GM12874 (cell line): Measurements from ENCODE around the gene ISOC2.

Source experiments
- CTCF ChIP-seq: IDR thresholded peaks from 2 replicates; pipeline ENCODE4 v1.5.1; 2011; ENCODE audit warnings: low read depth, mild to moderate bottlenecking, control low read depth, low read length, moderate library complexity; ENCODE audit not compliant: insufficient read depth

Gene ISOC2

DNA sequence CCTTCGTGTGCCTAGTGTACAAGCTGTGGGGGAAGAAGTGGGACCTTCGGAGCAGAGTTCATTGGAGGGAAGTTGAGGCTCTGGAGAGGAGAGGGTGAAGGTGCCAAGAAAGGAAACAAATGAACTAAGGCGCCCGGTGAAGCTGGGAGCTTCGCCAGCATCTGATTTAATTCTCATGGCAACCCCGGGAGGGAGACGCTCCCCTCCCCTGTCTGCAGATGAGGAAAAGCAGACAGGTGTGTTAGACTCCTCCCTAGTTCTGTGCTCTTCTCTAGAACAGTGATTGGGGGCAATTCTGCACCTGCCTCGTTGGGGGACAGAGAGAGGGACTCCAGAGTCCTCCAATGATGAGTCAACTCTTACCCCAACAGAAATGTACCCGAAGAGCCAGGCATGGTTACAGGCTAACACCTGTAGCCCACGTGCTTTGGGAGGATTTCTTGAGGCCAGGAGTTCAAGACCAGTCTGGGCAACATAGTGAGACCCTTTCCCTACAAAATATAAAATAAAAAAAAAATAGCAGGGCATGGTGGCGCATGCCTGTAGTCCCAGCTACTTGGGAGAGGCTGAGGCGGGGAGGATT, 31.0 kb upstream of the ISOC2 start:
- no peak for TF ChIP-seq CTCF

GRCh38 chr19:55491546-55492360, 30.3 kb upstream of the ISOC2 start:
- TF ChIP-seq CTCF = no peak

DNA sequence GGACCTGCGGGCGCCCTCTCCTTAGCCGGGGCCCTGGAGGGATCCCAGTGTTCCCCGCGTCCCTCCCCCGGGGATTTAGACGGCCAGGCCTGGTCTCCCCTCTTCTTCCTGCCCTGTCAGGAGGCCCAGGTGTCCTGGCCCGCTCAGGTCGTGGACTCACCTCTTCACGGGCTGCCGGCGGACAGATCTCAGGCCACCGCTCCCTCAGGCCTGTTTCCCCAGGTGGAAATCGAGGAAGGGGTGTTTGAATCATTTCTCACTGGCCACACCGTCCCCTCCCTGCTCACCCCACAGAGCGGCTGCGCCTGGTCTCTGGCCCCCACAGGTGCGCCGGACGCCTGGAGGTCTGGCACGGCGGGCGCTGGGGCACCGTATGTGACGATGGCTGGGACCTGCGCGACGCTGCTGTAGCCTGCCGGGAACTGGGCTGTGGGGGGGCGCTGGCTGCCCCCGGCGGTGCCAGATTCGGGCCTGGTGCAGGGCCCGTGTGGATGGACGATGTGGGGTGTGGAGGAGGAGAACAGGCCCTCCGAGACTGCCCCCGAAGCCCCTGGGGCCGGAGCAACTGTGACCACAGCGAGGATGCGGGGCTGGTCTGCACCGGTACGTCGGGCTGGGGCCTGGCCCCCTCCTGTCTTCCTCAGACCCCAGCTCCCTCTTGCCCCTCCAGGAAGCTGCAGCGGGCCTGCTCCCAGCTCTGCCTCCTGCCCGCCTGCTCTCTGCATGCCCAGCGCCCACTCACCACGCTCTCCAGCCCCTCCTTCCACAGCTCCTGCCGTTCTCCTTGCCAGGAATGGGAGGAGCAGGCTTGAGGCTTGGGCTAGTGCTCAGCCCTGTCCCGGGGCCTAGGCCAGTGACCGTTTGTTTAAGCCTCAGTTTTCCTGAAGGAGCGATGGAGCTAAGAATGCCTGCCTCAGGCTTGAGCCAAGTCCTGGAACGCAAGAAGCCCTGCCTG, 29.3 kb upstream of the ISOC2 start:
- TF ChIP-seq CTCF = no peak

GRCh38 chr19:55489711-55490477, 28.5 kb upstream of the ISOC2 start:
- no peak for TF ChIP-seq CTCF

GRCh38 chr19:55488986-55489710, 27.7 kb upstream of the ISOC2 start:
- no peak for TF ChIP-seq CTCF

GRCh38 chr19:55487924-55488687, 26.7 kb upstream of the ISOC2 start, which contains the start of gene SSC5D:
Gene SSC5D, plus strand, starts transcription at chr19:55488436. Its CDS starts 154 bp downstream, at chr19:55488590.
- no peak for TF ChIP-seq CTCF
